HepG2 (cell line): ENCODE results near the gene ZNF275. TPM values are rescaled to one million over a fixed set of nuclear protein-coding genes. Genes with fewer than 3 reads are reported as not detected.
"Not testable (repeated sequence)": the region's sequence is repeated elsewhere in the genome, so short reads cannot be mapped to it uniquely, and the experiment has no call there.

Source experiments
- ATAC-seq: fragments of 200-7000 bp; cut with Tn5 transposase; 3 replicates; pipeline ENCODE4 v1.9.1; 2020; ENCODE audit warnings: mild to moderate bottlenecking, moderate library complexity
- BruUV-seq: library from RNA; stranded (reverse); fragments of 400-500 nt; replicated peaks from 2 replicates; lab custom pipeline; 2021; lab: Mats Ljungman, UMichigan
- CTCF ChIA-PET: fragments of 300-600 bp; formaldehyde crosslinking; extraction: SDS; loops from one replicate; lab custom pipeline; 2021; ENCODE audit warnings: low total read pairs, inconsistent platforms, low intra/inter-chr PET ratio; lab: Yijun Ruan, JAX
- POLR2A ChIA-PET: fragments of 350-600 bp; sonication (Branson Sonifier 250); formaldehyde crosslinking; loops from one replicate; lab custom pipeline; 2020; ENCODE audit warnings: antibody characterized with exemption, inconsistent platforms; lab: Yijun Ruan, JAX
- DNase-seq: peaks from one replicate; pipeline ENCODE4 v3.0.0-alpha.2; 2015; ENCODE audit warnings: low spot score
- FAIRE-seq: peaks from 3 replicates; lab custom pipeline; 2011; peaks lifted over from hg19 to GRCh38; lab: Jason Lieb, UNC
- H2AFZ ChIP-seq: one replicate; pipeline ENCODE4 v1.6.1; 2011; ENCODE audit warnings: low read length, inconsistent platforms
- H3K27ac ChIP-seq: fragments of 300-600 bp; 3 replicates; pipeline ENCODE4 v1.8.0; 2011; ENCODE audit warnings: mixed run types, mild to moderate bottlenecking, mixed read lengths, low read length, inconsistent platforms; ENCODE audit not compliant: insufficient read depth; ENCODE audit errors: extremely low read length
- H3K27me3 ChIP-seq, 2 experiments: fragments of 200-600 bp in 1 of 2; 2 replicates in 1 of 2; 3 replicates in 1 of 2; pipeline versions ENCODE4 v1.6.0 to v1.8.0; 2011; ENCODE audit warnings: low read length in 2 of 2, mild to moderate bottlenecking in 2 of 2, moderate library complexity in 2 of 2, inconsistent platforms in 1 of 2; ENCODE audit not compliant: insufficient read depth in 2 of 2, control insufficient read depth in 1 of 2
- H3K36me3 ChIP-seq, 2 experiments: fragments of 200-600 bp in 1 of 2; replicated peaks in 1 of 2; 2 replicates in 1 of 2; 3 replicates in 1 of 2; pipeline versions ENCODE4 v1.5.1 to v1.8.0; 2011; ENCODE audit warnings: low read length in 2 of 2, inconsistent platforms in 1 of 2; ENCODE audit not compliant: insufficient read depth in 2 of 2, control insufficient read depth in 1 of 2
- H3K4me1 ChIP-seq: 2 replicates; pipeline ENCODE4 v1.5.1; 2012; ENCODE audit warnings: low read length, inconsistent platforms; ENCODE audit not compliant: insufficient read depth
- H3K4me2 ChIP-seq: 2 replicates; pipeline ENCODE4 v1.6.0; 2011; ENCODE audit warnings: low read depth, low read length, inconsistent platforms
- H3K4me3 ChIP-seq, 3 experiments: fragments of 200-600 bp in 1 of 3; sonication (generic), shearing (Covaris generic) in 1 of 3; replicated peaks in 1 of 3; 2 replicates each; pipeline ENCODE4 v1.5.1; 2011 to 2016; ENCODE audit warnings: low read length in 3 of 3, inconsistent platforms in 2 of 3, low read depth in 2 of 3, mild to moderate bottlenecking in 2 of 3, control low read depth in 1 of 3, mixed read lengths in 1 of 3; ENCODE audit not compliant: insufficient read depth in 1 of 3
- H3K79me2 ChIP-seq: one replicate; pipeline ENCODE4 v1.6.1; 2011; ENCODE audit warnings: low read length, inconsistent platforms; ENCODE audit not compliant: insufficient read depth
- H3K9ac ChIP-seq: 2 replicates; pipeline ENCODE4 v1.6.0; 2011; ENCODE audit warnings: mild to moderate bottlenecking, low read depth, low read length, inconsistent platforms; ENCODE audit not compliant: insufficient read depth
- H3K9me3 ChIP-seq: 2 replicates; pipeline ENCODE4 v1.5.1; 2012; ENCODE audit warnings: mild to moderate bottlenecking, low read length
- H4K20me1 ChIP-seq: 2 replicates; pipeline ENCODE4 v1.6.0; 2011; ENCODE audit warnings: inconsistent platforms, mild to moderate bottlenecking, low read length, moderate library complexity; ENCODE audit not compliant: insufficient read depth
- AGO1 ChIP-seq: fragments of 200-400 bp; formaldehyde crosslinking; IDR thresholded peaks from 2 replicates; pipeline ENCODE4 v1.6.1; 2017; ENCODE audit warnings: mild to moderate bottlenecking, low read depth, low read length, moderate library complexity; ENCODE audit not compliant: poor library complexity, severe bottlenecking
- GMEB2 ChIP-seq: IDR thresholded peaks from 2 replicates; pipeline ENCODE4 v1.6.1; 2016; ENCODE audit warnings: missing biosample characterization, missing genetic modification reagents, low read depth
- MTA1 ChIP-seq: sonication (generic); formaldehyde crosslinking; IDR thresholded peaks from 2 replicates; pipeline ENCODE4 v1.4.0; 2020; ENCODE audit warnings: missing genetic modification reagents, mild to moderate bottlenecking, borderline replicate concordance
- REL ChIP-seq: sonication (generic); formaldehyde crosslinking; conservative IDR thresholded peaks from 2 replicates; pipeline ENCODE4 v1.8.0; 2022; ENCODE audit warnings: mild to moderate bottlenecking, missing genetic modification reagents, moderate library complexity
- RERE ChIP-seq: IDR thresholded peaks from 2 replicates; pipeline ENCODE4 v1.6.1; 2016; ENCODE audit warnings: low read depth, missing genetic modification reagents, missing compliant biosample characterization
- SALL2 ChIP-seq: sonication (generic); formaldehyde crosslinking; IDR thresholded peaks from 2 replicates; pipeline ENCODE4 v1.8.1; 2023; ENCODE audit warnings: mild to moderate bottlenecking, missing genetic modification reagents, inconsistent platforms
- ZFYVE20 ChIP-seq: sonication (generic); formaldehyde crosslinking; IDR thresholded peaks from 2 replicates; pipeline ENCODE4 v1.8.0; 2023; ENCODE audit warnings: low read depth, mild to moderate bottlenecking, moderate library complexity, missing genetic modification reagents, borderline replicate concordance
- ZNF460 ChIP-seq: sonication (generic); formaldehyde crosslinking; IDR thresholded peaks from 2 replicates; pipeline ENCODE4 v1.5.1; 2020; ENCODE audit warnings: missing genetic modification reagents, mild to moderate bottlenecking, borderline replicate concordance
- WGBS: methylation state at CpG from one replicate; pipeline ENCODE4 v1.1.6; 2017; ENCODE audit warnings: low lambda C conversion rate; 5-methylcytosine and 5-hydroxymethylcytosine counted together
- in situ Hi-C: cut with HindIII; loops from 2 replicates; pipeline ENCODE4 v1.10.0; 2017; ENCODE audit warnings: low pct_unique_long_range_greater_than_20kb; ENCODE audit not compliant: extremely low pct_ligation_motif_present
- intact Hi-C: fragments of 100-400 bp; cut with micrococcal nuclease; formaldehyde crosslinking; loops from one replicate; pipeline ENCODE4 v1.10.0; 2022; ENCODE audit not compliant: unreplicated experiment
- polyA plus RNA-seq, 8 experiments: library from polyadenylated mRNA; depleted of rRNA in 3 of 8; stranded (reverse) in 7 of 8; unstranded in 1 of 8; fragments of >200 nt; fragmentation: Illumina TruSeq in 4 of 8; extraction: Trizol in 4 of 8; gene quantifications; 2 replicates each; pipeline versions ENCODE4 v1.2.1 to v1.2.3, GENCODE V29; 2011 to 2016; ENCODE audit warnings: low read depth in 4 of 8, missing spikeins in 1 of 8, mixed read lengths in 1 of 8; ENCODE audit not compliant: insufficient read depth in 1 of 8
- total RNA-seq, 5 experiments: library from RNA; depleted of rRNA; stranded (reverse); fragments of >200 nt; fragmentation: Illumina TruSeq; extraction: Trizol; gene quantifications; 2 replicates each; pipeline ENCODE4 v1.2.3, GENCODE V29; 2016; ENCODE audit warnings: low read depth in 1 of 5

ZNF275 gene
- total and polyA plus RNA-seq, 2 of the 13 experiments (the other 11 are each of a cell fraction or from before 2014, with no cell fraction given) = 6.4 to 11.8 TPM

GRCh38 chrX:153384390-153384789 lies 50.4 kb downstream of the ZNF275 start:
- Histone ChIP-seq H3K9ac (no peak overlapping the region), H4K20me1 (no peaks in the 10 kb centered on the region), H3K27me3 (no peaks in the 10 kb centered on the region; a peak in 1 of 5 replicates), H3K4me1 (peaks cover 19% of the 10 kb centered on the region), H3K79me2 (no peaks in the 10 kb centered on the region), H3K9me3 (no peaks in the 10 kb centered on the region), H3K4me2 (no peak overlapping the region), H3K4me3 (no peak overlapping the region), H2AFZ (no peak overlapping the region)
- CTCF ChIA-PET = no interaction called here
- in situ Hi-C loops = no loop called here
- WGBS = 39% methylated on average over 6 of the region's 6 CpGs
- ATAC-seq (no peak), FAIRE-seq (no peak), DNase-seq (no peak)
- TF ChIP-seq SALL2 (CRISPR knock-in tag) = no peak
- no peak for TF ChIP-seq GMEB2 (CRISPR knock-in tag)
- no peak for TF ChIP-seq ZNF460
- no peak for TF ChIP-seq MTA1 (CRISPR knock-in tag)
- TF ChIP-seq REL (CRISPR knock-in tag) = no peak
- no peak for TF ChIP-seq RERE (CRISPR knock-in tag)
- no peak for TF ChIP-seq AGO1
- no peak for TF ChIP-seq ZFYVE20 (CRISPR knock-in tag)
- TF ChIP-seq, all 625 proteins: peak for 0
- intact Hi-C loops = no loop called here
- H3K27ac ChIP-seq = no peak overlapping the region
- no TSS peak for BruUV-seq
- H3K36me3 ChIP-seq = no peaks in the 10 kb centered on the region
- POLR2A ChIA-PET = no interaction called here

GRCh38 chrX:153384973-153385372 lies 51.0 kb downstream of the ZNF275 start:
- BruUV-seq, H3K4me2 ChIP-seq, H3K4me3 ChIP-seq, H3K36me3 ChIP-seq, POLR2A ChIA-PET, H3K9ac ChIP-seq, DNase-seq, H3K9me3 ChIP-seq, H3K79me2 ChIP-seq, ATAC-seq, H2AFZ ChIP-seq, H4K20me1 ChIP-seq, in situ Hi-C loops, H3K27ac ChIP-seq, H3K27me3 ChIP-seq, CTCF ChIA-PET, intact Hi-C loops, FAIRE-seq: not testable (repeated sequence)
- 0% methylated on average over 2 of the region's 2 CpGs for WGBS
- peaks cover 19% of the 10 kb centered on the region for H3K4me1 ChIP-seq
